Measurements from ENCODE around the gene HSD3B2.
"Not testable (repeated sequence)": the region's sequence is repeated elsewhere in the genome, so short reads cannot be mapped to it uniquely, and the experiment has no call there.

Gene HSD3B2

GRCh38 chr1:119375366-119375765 is 39.6 kb upstream of the HSD3B2 start:
- H3K27me3 ChIP-seq (ENCODE audit: insufficient read depth, low read length, poor library complexity): peaks cover 19% of the 10 kb centered on the region
- H3K79me2 ChIP-seq (ENCODE audit: insufficient read depth, low read length): no peaks in the 10 kb centered on the region
- no peak overlapping the region for H2AFZ ChIP-seq (ENCODE audit: low read depth, low read length)
- no peak overlapping the region for H3K27ac ChIP-seq (ENCODE audit: low read length)
- H3K36me3 ChIP-seq (ENCODE audit: insufficient read depth, low read length): no peaks in the 10 kb centered on the region
- H3K4me1 ChIP-seq (ENCODE audit: insufficient read depth, low read length): no peaks in the 10 kb centered on the region
- no peaks in the 10 kb centered on the region for H4K20me1 ChIP-seq (ENCODE audit: insufficient read depth, low read length)
- TF ChIP-seq EZH2 (IDR thresholded peaks at IDR 0.05; ENCODE audit: borderline replicate concordance, low read depth, low read length, severe bottlenecking) (no peak), CTCF (IDR thresholded peaks at IDR 0.05; ENCODE audit: borderline replicate concordance, extremely low read depth, low read length, poor library complexity, severe bottlenecking) (no peak)
- no peaks in the 10 kb centered on the region for H3K9me3 ChIP-seq (ENCODE audit: insufficient read depth, low read length, severe bottlenecking)
- no peak for ATAC-seq (ENCODE audit: insufficient read depth, low read depth)
- no peak overlapping the region for H3K4me2 ChIP-seq (ENCODE audit: insufficient read depth, low read length)
- no peak overlapping the region for H3K4me3 ChIP-seq (ENCODE audit: low read depth in 1 of 2, low read length in 2 of 2)
- DNase-seq: no peak
- no peak overlapping the region for H3K9ac ChIP-seq (ENCODE audit: low read depth, low read length)

DNA sequence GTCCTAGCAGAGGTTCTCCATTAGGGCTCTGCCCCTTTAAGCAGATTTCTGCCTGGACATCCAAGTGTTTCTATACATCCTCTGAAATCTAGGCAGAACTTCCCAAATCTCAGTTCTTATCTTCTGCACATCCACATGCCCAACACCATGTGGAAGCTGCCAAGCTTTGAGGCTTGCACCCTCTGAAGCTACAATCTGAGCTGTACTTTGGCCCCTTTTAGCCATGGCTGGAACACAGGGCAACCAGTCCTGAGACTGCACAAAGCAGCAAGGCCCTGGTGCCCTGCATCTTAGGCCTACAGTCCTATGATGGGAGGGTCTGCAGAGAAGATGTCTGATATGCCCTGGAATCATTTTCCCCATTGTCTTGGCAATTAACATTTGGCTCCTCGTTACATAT is 38.4 kb upstream of the HSD3B2 start:
- no peaks in the 10 kb centered on the region for H3K9me3 ChIP-seq (ENCODE audit: insufficient read depth, low read length, severe bottlenecking)
- no peaks in the 10 kb centered on the region for H3K79me2 ChIP-seq (ENCODE audit: insufficient read depth, low read length)
- no peak overlapping the region for H3K9ac ChIP-seq (ENCODE audit: low read depth, low read length)
- DNase-seq: no peak
- H3K27ac ChIP-seq (ENCODE audit: low read length): no peak overlapping the region
- H3K36me3 ChIP-seq (ENCODE audit: insufficient read depth, low read length): no peaks in the 10 kb centered on the region
- no peak overlapping the region for H3K4me2 ChIP-seq (ENCODE audit: insufficient read depth, low read length)
- H3K4me3 ChIP-seq (ENCODE audit: low read depth in 1 of 2, low read length in 2 of 2): no peak overlapping the region
- no peak overlapping the region for H2AFZ ChIP-seq (ENCODE audit: low read depth, low read length)
- peaks cover 17% of the 10 kb centered on the region for H3K27me3 ChIP-seq (ENCODE audit: insufficient read depth, low read length, poor library complexity)
- TF ChIP-seq EZH2 (IDR thresholded peaks at IDR 0.05; ENCODE audit: borderline replicate concordance, low read depth, low read length, severe bottlenecking): no peak
- no peak for TF ChIP-seq CTCF (IDR thresholded peaks at IDR 0.05; ENCODE audit: borderline replicate concordance, extremely low read depth, low read length, poor library complexity, severe bottlenecking)
- H3K4me1 ChIP-seq (ENCODE audit: insufficient read depth, low read length): no peaks in the 10 kb centered on the region
- H4K20me1 ChIP-seq (ENCODE audit: insufficient read depth, low read length): no peaks in the 10 kb centered on the region
- ATAC-seq (ENCODE audit: insufficient read depth, low read depth): no peak

- H2AFZ ChIP-seq (ENCODE audit: low read depth, low read length); H4K20me1 ChIP-seq (ENCODE audit: insufficient read depth, low read length); H3K36me3 ChIP-seq (ENCODE audit: insufficient read depth, low read length); H3K4me1 ChIP-seq (ENCODE audit: insufficient read depth, low read length); H3K9me3 ChIP-seq (ENCODE audit: insufficient read depth, low read length, severe bottlenecking); ATAC-seq (ENCODE audit: insufficient read depth, low read depth); H3K79me2 ChIP-seq (ENCODE audit: insufficient read depth, low read length); H3K9ac ChIP-seq (ENCODE audit: low read depth, low read length); DNase-seq; H3K4me3 ChIP-seq (ENCODE audit: low read depth in 1 of 2, low read length in 2 of 2); H3K27ac ChIP-seq (ENCODE audit: low read length); H3K4me2 ChIP-seq (ENCODE audit: insufficient read depth, low read length): not testable (repeated sequence)
- H3K27me3 ChIP-seq (ENCODE audit: insufficient read depth, low read length, poor library complexity): peaks cover 14% of the 10 kb centered on the region
These were observed 37.4 kb upstream of the HSD3B2 start for GRCh38 chr1:119377594-119377993.

- peaks cover 6% of the 10 kb centered on the region for H3K27me3 ChIP-seq (ENCODE audit: insufficient read depth, low read length, poor library complexity)
- ATAC-seq (ENCODE audit: insufficient read depth, low read depth) (no peak), DNase-seq (no peak)
- H3K36me3 ChIP-seq (ENCODE audit: insufficient read depth, low read length): no peaks in the 10 kb centered on the region
- H3K9me3 ChIP-seq (ENCODE audit: insufficient read depth, low read length, severe bottlenecking): no peaks in the 10 kb centered on the region
- no peak overlapping the region for H3K4me3 ChIP-seq (ENCODE audit: low read depth in 1 of 2, low read length in 2 of 2)
- H3K4me1 ChIP-seq (ENCODE audit: insufficient read depth, low read length): no peaks in the 10 kb centered on the region
- TF ChIP-seq EZH2 (IDR thresholded peaks at IDR 0.05; ENCODE audit: borderline replicate concordance, low read depth, low read length, severe bottlenecking): no peak
- no peak for TF ChIP-seq CTCF (IDR thresholded peaks at IDR 0.05; ENCODE audit: borderline replicate concordance, extremely low read depth, low read length, poor library complexity, severe bottlenecking)
- H3K79me2 ChIP-seq (ENCODE audit: insufficient read depth, low read length): no peaks in the 10 kb centered on the region
- no peak overlapping the region for H2AFZ ChIP-seq (ENCODE audit: low read depth, low read length)
- no peak overlapping the region for H3K27ac ChIP-seq (ENCODE audit: low read length)
- H3K9ac ChIP-seq (ENCODE audit: low read depth, low read length): no peak overlapping the region
- no peak overlapping the region for H3K4me2 ChIP-seq (ENCODE audit: insufficient read depth, low read length)
- H4K20me1 ChIP-seq (ENCODE audit: insufficient read depth, low read length): no peaks in the 10 kb centered on the region
These were observed 35.8 kb upstream of the HSD3B2 start for GRCh38 chr1:119379117-119379516.

All from DND-41 (cell line).